ENCODE results near the gene MEF2B.
"Not testable (repeated sequence)": the region's sequence is repeated elsewhere in the genome, so short reads cannot be mapped to it uniquely, and the experiment has no call there.

Gene MEF2B

DNA sequence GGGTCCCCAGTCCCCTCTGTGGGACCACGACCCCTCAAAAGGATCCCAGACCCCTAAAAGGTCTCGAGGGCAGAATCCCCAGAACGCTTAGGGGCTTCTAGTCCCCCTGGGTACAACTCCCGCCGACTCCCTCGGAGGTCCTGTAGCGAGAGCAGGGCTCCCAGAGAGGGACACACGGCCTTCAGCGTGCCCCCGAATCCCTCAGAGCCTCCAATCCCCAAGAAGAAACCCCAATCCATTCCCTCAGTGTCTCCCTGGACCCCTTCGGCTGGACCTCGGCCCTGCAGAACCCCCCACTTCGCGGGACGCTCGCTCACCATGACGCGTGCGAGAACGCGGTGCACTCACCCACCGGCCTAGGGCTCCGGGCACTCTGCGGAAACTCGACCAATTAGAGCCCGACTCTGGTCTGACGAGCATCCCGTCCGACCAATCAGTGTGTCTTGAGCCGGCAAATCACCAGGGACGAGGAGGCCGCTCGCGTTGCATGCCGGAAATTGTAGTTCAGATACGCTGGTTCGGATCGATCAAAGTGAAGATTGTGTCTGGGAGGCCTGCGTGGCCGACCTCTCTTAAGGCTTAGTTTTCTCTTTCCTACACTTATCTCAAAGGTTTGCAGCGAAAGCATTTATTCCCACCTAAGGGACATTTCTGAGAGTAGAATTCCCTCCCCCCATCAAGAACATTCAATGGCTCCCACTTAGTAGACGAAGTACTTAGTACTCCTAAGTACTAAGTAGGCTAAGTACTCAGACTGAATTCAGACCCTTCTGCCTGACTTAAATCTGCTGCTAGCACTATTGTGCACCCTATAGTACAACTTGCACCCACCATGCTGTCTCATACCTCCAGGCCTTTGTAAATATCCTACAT, 31.7 kb downstream of the MEF2B start, which contains the start of gene TMEM161A:
TMEM161A (minus strand) TSS at position 370 of the 873 bp plus-strand sequence; CDS start at position 320, 50 bp downstream.
- H3K4me3 ChIP-seq (ENCODE audit: low read length): peak within 1 kb of the TSS; percentile 74
- no peak for TF ChIP-seq ZNF274 (IDR thresholded peaks at IDR 0.05; ENCODE audit: low read depth, low read length)

DNA sequence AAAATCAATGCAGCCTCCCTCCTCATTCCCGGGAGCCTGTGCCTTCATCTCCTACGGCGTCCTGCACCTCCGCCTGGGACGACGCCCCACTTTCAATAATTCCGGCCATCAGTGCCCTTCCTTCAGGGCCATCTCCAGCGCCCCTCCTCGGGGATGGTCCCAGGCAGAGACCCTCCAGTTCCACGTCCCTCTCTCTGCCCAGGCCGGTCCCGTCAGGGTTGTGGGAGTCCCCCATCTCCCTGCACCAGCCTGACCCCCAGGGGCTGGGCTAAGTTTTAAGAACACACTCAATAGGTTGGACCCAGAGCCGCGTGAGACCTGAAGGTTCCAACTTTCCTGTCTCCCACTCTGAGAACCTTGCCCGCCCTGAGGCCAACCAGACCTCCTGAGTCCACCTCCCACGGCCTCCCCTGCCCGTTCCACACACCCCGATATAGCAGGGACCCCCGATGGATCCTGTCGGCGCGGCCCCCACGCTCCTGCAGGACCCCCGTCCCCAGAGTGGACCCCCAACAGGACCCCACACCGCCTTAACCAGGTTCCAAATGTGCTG, 32.4 kb downstream of the MEF2B start:
- TF ChIP-seq ZNF274 (IDR thresholded peaks at IDR 0.05; ENCODE audit: low read depth, low read length): no peak
- peak overlapping the region; percentile 74 for H3K4me3 ChIP-seq (ENCODE audit: low read length)

DNA sequence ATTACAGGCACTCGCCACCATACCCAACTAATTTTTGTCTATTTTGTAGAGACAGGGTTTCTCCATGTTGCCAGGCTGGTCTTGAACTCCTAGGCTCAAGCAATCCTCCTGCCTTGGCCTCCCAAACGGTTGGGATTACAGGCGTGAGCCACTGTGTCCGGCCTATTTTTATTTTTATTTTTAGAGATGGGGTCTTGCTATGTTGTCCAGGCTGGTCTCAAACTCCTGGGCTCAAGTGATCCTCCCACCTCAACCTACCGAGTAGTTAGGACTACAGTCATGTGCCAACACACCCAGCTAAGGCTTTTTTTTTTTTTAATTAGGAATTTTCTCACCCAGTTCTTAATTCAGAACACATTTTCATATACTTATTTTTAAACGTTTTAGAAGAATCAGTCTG, 34.4 kb downstream of the MEF2B start:
- H3K4me3 ChIP-seq (ENCODE audit: low read length): not testable (repeated sequence)

DNA sequence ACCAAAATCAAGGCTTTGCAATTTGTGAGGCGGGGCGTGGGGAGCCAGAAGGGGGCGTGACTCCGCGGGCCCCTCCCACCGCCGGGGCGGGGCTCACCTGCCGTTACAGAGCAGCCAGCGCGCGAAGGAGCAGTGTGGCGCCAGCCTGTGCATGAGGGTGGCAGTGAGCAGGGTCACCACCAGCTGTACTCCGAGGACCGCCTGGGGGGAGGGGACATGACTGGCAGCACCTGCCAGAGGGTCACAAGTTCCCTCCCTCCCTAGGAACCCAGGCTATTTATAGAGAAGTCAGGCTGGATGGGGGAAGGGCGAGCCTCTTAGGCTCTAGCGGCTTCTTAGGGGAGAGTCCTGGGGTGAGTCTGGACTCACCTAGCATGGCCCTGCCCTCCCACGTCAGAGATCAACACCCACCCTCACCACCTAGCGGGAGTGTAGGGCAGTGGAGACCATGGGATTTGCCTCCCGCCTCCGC, 35.3 kb downstream of the MEF2B start:
- no peak overlapping the region for H3K4me3 ChIP-seq (ENCODE audit: low read length)
- TF ChIP-seq ZNF274 (IDR thresholded peaks at IDR 0.05; ENCODE audit: low read depth, low read length): no peak

DNA sequence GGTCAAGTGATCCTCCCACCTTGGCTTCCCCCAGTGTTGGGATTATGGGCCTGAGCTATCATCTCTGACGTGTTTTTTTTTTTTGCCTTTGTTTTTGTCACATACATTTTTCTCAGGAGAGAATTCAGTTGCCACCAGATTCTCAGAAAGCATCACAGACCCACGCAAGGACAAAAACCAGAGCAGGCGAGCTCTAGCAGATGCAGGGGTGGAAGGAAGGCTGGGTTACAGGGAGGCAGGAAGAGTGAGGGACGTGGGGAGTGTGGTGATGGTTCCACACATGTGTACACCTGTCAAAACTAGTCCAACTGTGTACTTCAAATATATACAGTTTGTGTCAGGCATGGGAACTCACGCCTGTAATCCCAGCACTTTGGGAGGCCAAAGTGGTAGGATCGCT, 36.1 kb downstream of the MEF2B start:
- H3K4me3 ChIP-seq (ENCODE audit: low read length): no peak overlapping the region
- TF ChIP-seq ZNF274 (IDR thresholded peaks at IDR 0.05; ENCODE audit: low read depth, low read length): no peak

DNA sequence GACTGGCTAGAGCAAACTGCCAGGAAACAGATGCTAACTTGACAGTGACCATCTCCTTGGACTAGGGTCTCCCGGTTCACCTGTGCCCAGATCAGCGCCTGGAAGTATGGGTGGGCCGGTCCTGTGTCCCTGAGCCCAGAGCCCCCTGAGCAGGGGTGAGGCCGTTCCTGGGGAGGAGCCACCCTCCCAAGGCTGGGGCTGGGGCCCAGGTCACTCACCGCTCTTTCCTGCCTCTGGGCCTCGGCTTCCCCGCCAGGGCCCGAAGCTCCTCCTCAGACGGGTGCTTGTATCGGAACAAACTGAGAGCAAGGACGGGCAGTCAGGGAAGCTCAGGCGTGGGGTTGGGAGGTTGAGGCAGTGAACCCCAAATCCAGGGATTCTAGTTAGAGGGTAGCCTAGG, 37.2 kb downstream of the MEF2B start:
- H3K4me3 ChIP-seq (ENCODE audit: low read length): no peak overlapping the region
- no peak for TF ChIP-seq ZNF274 (IDR thresholded peaks at IDR 0.05; ENCODE audit: low read depth, low read length)

DNA sequence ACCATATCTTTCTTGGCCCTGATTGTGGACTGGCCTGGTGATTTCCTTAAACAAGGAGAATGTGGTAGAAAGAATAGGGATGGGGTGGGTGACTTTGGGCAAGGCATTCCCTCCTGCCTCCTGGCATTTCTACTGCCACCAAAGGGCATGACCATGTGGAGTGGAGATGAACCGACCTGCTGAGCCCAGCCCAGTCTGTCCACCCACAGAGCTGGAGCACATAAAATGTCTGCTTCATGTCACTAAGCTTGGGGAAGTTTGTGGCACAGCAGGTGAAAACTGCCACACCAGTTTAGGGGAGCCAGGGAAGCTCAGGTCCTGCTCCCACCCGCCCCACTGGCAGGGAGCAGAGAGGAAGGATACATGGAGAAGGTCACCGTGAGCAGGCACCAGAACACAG, 38.1 kb downstream of the MEF2B start:
- TF ChIP-seq ZNF274 (IDR thresholded peaks at IDR 0.05; ENCODE audit: low read depth, low read length): no peak

DNA sequence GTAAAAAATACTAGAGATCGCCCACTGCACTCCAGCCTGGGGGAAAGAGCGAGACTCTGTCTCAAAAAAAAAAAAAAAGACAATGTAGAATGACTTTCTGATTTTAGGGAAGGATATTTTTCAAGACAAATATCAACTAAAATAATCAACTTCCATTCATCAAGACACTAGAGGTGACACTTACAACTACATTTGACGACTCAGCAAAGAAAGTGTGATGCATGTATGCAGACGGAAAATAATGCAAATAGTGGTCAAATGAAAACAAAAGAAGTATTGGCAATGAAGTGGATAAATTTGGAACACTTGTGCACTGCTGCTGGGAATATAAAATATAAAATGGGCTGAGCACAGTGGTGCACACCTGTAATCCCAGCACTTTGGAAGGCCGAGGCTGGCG, 44.0 kb downstream of the MEF2B start:
- H3K4me3 ChIP-seq (ENCODE audit: low read length): no peak overlapping the region
- TF ChIP-seq ZNF274 (IDR thresholded peaks at IDR 0.05; ENCODE audit: low read depth, low read length): no peak

More for the DNA sequence above, 38.1 kb downstream of the MEF2B start:
- H3K4me3 ChIP-seq (ENCODE audit: low read length): no peak overlapping the region

DNA sequence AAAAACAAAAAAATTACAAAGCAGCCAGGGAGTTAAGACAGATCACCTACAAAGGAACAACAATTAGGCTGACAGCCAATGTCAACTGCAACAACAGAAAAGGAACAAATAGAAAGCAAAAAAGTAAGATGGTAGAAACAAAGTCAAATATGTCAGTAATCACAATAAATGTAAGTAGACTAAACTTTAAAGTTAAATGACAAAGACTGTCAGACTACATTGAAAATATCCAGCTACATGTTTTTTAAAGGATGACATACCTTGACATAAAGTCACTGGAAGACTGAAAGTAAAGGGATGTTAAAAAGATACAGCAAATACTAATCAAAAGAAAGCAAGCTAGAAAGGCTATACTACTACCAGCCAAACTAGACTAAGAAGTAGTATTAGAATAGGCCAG, 46.7 kb downstream of the MEF2B start:
- H3K4me3 ChIP-seq (ENCODE audit: low read length): no peak overlapping the region
- TF ChIP-seq ZNF274 (IDR thresholded peaks at IDR 0.05; ENCODE audit: low read depth, low read length): no peak

DNA sequence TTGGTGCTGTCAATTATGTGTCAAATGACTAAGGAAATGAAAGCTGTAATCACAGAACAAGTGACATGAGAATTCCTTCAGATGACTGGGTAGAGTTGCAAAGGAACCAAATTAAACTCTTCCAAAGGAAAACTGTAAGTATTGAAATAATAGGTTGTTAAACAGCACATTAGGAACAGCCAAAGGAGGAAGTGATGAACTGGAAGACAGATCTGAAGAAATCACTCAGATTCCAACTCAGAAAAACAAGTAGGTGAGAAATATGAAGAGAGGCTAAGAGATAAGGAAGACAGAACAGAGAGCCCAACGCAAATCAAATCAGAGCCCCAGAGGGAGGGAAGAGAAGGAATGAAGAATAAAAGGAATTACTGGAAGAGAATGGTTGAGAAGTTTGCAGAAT, 47.2 kb downstream of the MEF2B start:
- TF ChIP-seq ZNF274 (IDR thresholded peaks at IDR 0.05; ENCODE audit: low read depth, low read length): no peak
- no peak overlapping the region for H3K4me3 ChIP-seq (ENCODE audit: low read length)

DNA sequence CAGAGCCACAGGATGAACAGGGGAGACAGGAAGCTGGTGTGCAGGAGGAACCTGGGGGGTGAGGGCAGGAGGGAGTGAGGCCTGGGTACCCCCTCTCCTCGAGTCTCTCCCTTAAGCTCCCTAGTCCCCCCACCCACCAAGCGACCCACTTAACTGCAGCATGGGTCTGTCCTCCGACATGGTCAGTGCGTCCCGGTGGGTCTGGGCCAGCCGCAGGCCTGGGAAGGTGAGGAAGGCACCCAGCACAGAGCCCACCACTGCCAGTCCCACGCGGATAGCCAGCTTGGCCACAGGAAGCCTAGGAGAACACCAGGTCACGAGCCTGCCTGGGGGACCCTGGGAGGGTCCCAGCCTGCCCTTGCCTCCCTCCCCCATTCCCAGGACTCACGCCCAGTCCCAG, 48.7 kb downstream of the MEF2B start:
- no peak for TF ChIP-seq ZNF274 (IDR thresholded peaks at IDR 0.05; ENCODE audit: low read depth, low read length)
- no peak overlapping the region for H3K4me3 ChIP-seq (ENCODE audit: low read length)

DNA sequence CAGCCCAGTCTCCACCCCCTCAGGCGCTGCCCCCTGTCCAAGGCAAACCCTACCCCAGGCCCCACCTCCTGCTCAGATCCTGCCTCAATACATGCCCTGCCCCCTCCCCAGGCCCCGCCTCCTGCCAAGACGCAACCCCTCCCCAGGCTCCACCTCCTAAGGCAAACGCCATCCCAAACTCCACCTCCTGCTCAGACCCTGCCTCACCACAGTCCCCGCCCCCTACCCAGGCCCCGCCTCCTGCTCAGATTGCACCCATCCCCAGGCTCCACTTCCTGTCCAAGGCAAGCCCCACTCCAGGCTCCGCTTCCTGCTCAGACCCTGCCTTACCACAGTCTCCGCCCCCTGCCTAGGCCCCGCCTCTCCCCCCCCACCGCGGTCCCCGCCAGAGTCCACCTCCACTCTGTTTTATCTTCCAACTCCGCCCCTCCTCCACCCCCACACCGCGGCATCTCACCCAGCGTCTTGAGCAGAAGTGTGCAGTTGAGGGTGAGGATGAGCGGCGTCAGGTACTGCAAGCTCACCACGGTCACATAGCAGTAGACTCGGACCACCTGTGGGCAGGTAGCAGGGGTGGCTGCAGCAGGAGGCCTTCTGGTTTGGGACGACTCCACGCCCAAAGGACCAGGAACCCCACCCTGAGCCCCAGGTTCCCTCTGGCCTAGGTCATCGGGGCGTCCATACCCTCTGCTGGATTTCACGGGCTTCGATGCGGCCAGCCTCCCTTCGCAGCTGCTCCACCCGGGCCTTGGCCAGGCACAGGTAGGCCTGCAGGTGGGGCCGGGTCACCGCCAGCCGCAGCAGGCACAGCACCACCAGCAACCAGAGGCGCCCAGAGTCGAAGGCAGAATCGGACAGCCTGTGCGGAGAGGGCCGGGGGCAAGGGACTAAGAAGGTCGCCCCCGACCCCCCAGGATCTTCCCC, 49.5 kb downstream of the MEF2B start:
- TF ChIP-seq ZNF274 (IDR thresholded peaks at IDR 0.05; ENCODE audit: low read depth, low read length): no peak
- no peak overlapping the region for H3K4me3 ChIP-seq (ENCODE audit: low read length)

DNA sequence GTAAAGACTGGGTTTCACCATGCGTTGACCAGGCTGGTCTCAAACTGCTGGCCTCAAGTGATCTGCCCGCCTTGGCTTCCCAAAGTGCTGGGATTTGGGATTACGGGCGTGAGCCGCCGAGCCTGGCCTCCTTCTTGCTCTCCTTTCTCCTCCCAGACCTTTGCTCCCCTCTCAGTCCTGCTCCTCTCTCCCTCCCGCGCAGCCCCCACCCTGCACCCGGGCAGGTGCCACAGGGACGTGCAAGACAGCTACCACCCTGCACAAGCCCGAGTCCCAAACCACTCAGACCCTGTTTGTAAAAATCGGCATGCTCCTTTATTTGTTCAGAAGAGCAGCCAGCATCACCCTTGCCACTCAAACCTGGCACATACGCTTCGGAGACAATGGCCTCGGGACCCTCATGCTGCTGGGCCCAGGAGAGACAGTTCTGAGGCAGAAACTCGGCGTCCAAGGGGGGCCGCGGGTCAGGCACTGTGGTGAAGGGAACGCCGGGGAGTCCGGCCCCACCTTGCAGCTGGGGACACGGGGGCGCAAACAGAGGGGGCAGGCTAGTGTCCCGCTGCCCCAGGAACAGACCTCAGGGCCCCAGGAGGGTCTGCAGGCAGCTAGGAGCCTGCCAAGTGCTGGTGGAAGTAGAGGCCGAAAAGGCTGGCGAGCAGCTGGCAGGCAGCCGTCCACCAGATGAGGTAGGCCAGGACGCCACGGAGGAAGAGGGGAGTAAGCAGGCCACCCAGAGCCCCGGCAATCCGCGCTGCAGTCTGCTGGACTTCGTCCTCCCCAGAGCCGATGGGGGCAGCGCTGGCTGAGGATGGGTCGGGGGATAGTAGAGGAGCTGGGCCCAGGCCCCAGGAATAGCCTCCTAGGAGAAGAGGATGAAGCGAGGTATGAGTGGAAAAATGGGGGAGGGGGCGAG, 50.5 kb downstream of the MEF2B start:
- H3K4me3 ChIP-seq (ENCODE audit: low read length): no peak overlapping the region
- TF ChIP-seq ZNF274 (IDR thresholded peaks at IDR 0.05; ENCODE audit: low read depth, low read length): no peak
